ENCODE data around the gene INPP4B. TPM values are rescaled to one million over a fixed set of nuclear protein-coding genes. Genes with fewer than 3 reads are reported as not detected.

The INPP4B gene
- total RNA-seq, 4 donors from 2014 or later, result 29.4 to 51.5 (median 35.3) TPM

GRCh38 chr4:142330311-142330710, 515.8 kb downstream of the INPP4B start:
- TF ChIP-seq POLR2A (IDR thresholded peaks at IDR 0.05) (no peak), CTCF (IDR thresholded peaks at IDR 0.05) (no peak)
- Histone ChIP-seq H3K27ac (no peak overlapping the region), H3K4me3 (no peak overlapping the region), H3K36me3 (no peaks in the 10 kb centered on the region), H3K27me3 (no peaks in the 10 kb centered on the region), H3K4me1 (no peaks in the 10 kb centered on the region), H3K9me3 (no peaks in the 10 kb centered on the region)
- intact Hi-C loops (cut with DNase I; ENCODE audit: low total_unique reads), result no loop called here
- DNase-seq, result no peak

GRCh38 chr4:142329313-142329712, 516.8 kb downstream of the INPP4B start:
- H3K4me3 ChIP-seq, result no peak overlapping the region
- TF ChIP-seq POLR2A (IDR thresholded peaks at IDR 0.05) (no peak), CTCF (IDR thresholded peaks at IDR 0.05) (no peak)
- H3K27me3 ChIP-seq, result no peaks in the 10 kb centered on the region
- no peaks in the 10 kb centered on the region for H3K36me3 ChIP-seq
- H3K4me1 ChIP-seq, result no peaks in the 10 kb centered on the region
- H3K27ac ChIP-seq, result no peak overlapping the region
- intact Hi-C loops (cut with DNase I; ENCODE audit: low total_unique reads), result no loop called here
- DNase-seq, result no peak
- no peaks in the 10 kb centered on the region for H3K9me3 ChIP-seq

GRCh38 chr4:142326181-142326580, 519.9 kb downstream of the INPP4B start:
- TF ChIP-seq CTCF (IDR thresholded peaks at IDR 0.05) (no peak), POLR2A (IDR thresholded peaks at IDR 0.05) (no peak)
- no peak overlapping the region for H3K4me3 ChIP-seq
- no peaks in the 10 kb centered on the region for H3K9me3 ChIP-seq
- H3K4me1 ChIP-seq, result no peaks in the 10 kb centered on the region
- intact Hi-C loops (cut with DNase I; ENCODE audit: low total_unique reads), result no loop called here
- no peak for DNase-seq
- no peaks in the 10 kb centered on the region for H3K27me3 ChIP-seq
- H3K36me3 ChIP-seq, result no peaks in the 10 kb centered on the region
- H3K27ac ChIP-seq, result no peak overlapping the region

GRCh38 chr4:142324572-142324971, 521.5 kb downstream of the INPP4B start:
- Histone ChIP-seq H3K27ac (no peak overlapping the region), H3K9me3 (no peaks in the 10 kb centered on the region), H3K27me3 (no peaks in the 10 kb centered on the region), H3K36me3 (no peaks in the 10 kb centered on the region), H3K4me1 (no peaks in the 10 kb centered on the region), H3K4me3 (no peak overlapping the region)
- intact Hi-C loops (cut with DNase I; ENCODE audit: low total_unique reads), result no loop called here
- no peak for DNase-seq
- TF ChIP-seq POLR2A (IDR thresholded peaks at IDR 0.05) (no peak), CTCF (IDR thresholded peaks at IDR 0.05) (no peak)

- Histone ChIP-seq H3K27ac (no peak overlapping the region), H3K4me3 (no peak overlapping the region), H3K9me3 (no peaks in the 10 kb centered on the region), H3K27me3 (no peaks in the 10 kb centered on the region), H3K4me1 (no peaks in the 10 kb centered on the region), H3K36me3 (no peaks in the 10 kb centered on the region)
- TF ChIP-seq POLR2A (IDR thresholded peaks at IDR 0.05) (no peak), CTCF (IDR thresholded peaks at IDR 0.05) (no peak)
- intact Hi-C loops (cut with DNase I; ENCODE audit: low total_unique reads), result no loop called here
- no peak for DNase-seq
Observed at GRCh38 chr4:142322996-142323395, 523.1 kb downstream of the INPP4B start.

Measured in uterus (tissue), 4 donors.